ENCODE measurements around the gene DCUN1D1. TPM values are rescaled to one million over a fixed set of nuclear protein-coding genes. Genes with fewer than 3 reads are reported as not detected.

Gene DCUN1D1
- total and polyA plus RNA-seq, 2 of the 8 experiments (the other 6 are each of a cell fraction or from before 2014, with no cell fraction given) = 6.8 to 70.3 TPM

DNA sequence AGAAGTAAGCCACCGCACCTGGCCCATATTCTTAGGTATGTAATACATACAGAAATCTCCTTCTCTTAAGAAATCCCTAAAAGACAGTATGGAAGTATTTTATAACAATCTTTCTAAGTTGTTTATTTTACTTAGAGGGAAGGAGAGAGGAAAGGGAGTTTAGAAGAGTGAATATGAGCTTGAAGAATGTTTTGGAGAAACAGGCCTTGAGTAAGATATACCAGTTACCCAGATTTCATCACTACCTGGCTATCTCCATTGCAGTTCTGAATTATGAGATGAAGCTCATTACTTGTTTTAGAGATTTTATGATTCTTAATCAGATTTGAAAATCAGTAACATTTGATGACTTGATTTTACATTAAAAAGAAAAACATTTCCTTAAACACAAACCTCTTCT is 71.9 kb downstream of the DCUN1D1 start:
- POLR2A ChIA-PET (ENCODE audit: partially characterized antibody) = no interaction called here
- no peak for TF ChIP-seq GABPA (IDR thresholded peaks at IDR 0.05; ENCODE audit: borderline replicate concordance, insufficient read depth, low read length)
- TF ChIP-seq, protein P1, sequence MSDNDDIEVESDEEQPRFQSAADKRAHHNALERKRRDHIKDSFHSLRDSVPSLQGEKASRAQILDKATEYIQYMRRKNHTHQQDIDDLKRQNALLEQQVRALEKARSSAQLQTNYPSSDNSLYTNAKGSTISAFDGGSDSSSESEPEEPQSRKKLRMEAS (IDR thresholded peaks at IDR 0.05) = no peak
- no peak for TF ChIP-seq YY1 (IDR thresholded peaks at IDR 0.05; ENCODE audit: low read depth, low read length)
- no peak for TF ChIP-seq TCF12 (IDR thresholded peaks at IDR 0.05; ENCODE audit: low read depth, low read length)
- no peak for TF ChIP-seq RFX5 (IDR thresholded peaks at IDR 0.05; ENCODE audit: borderline replicate concordance, low read depth, low read length)
- TF ChIP-seq HDAC6 (IDR thresholded peaks at IDR 0.05; ENCODE audit: low read depth, low read length) = no peak
- TF ChIP-seq CHD1 (IDR thresholded peaks at IDR 0.05; ENCODE audit: low read depth, low read length) = no peak
- TF ChIP-seq BRCA1 (IDR thresholded peaks at IDR 0.05; ENCODE audit: low read depth, low read length) = no peak
- TF ChIP-seq EZH2 (IDR thresholded peaks at IDR 0.05; ENCODE audit: low read depth, low read length, severe bottlenecking) = no peak
- no peak for TF ChIP-seq SAP30 (IDR thresholded peaks at IDR 0.05; ENCODE audit: insufficient read depth, insufficient replicate concordance, low read length)
- no peak for TF ChIP-seq TAF1 (IDR thresholded peaks at IDR 0.05; ENCODE audit: low read depth, low read length)
- no peak for TF ChIP-seq RXRA (IDR thresholded peaks at IDR 0.05; ENCODE audit: insufficient read depth, low read depth, low read length)
- TF ChIP-seq SUZ12 (IDR thresholded peaks at IDR 0.05; ENCODE audit: low read length) = no peak
- Histone ChIP-seq H3K4ac (replicated peaks; ENCODE audit: insufficient read length, low read depth, low read length) (no peak overlapping the region), H2BK5ac (ENCODE audit: low read depth, low read length) (no peak overlapping the region), H2AFZ (ENCODE audit: low read length) (no peak overlapping the region), H3K23ac (ENCODE audit: insufficient read length) (no peak overlapping the region), H4K8ac (ENCODE audit: extremely low read depth, insufficient read depth, low read length) (no peak overlapping the region), H3K4me2 (ENCODE audit: insufficient read depth in 1 of 2, low read depth in 2 of 2, low read length in 2 of 2) (no peak overlapping the region), H3K4me3 (ENCODE audit: extremely low read depth in 1 of 4, insufficient read depth in 2 of 4, low read depth in 3 of 4, low read length in 4 of 4) (no peak overlapping the region), H3K23me2 (ENCODE audit: low read depth, low read length) (no peaks in the 10 kb centered on the region), H3K27ac (ENCODE audit: low read depth, low read length) (no peak overlapping the region), H4K91ac (replicated peaks; ENCODE audit: insufficient read length, low read length) (no peak overlapping the region), H3K14ac (ENCODE audit: insufficient read length) (no peak overlapping the region), H2BK15ac (ENCODE audit: low read length) (no peak overlapping the region), H3K9ac (replicated peaks in 1 of 4; ENCODE audit: extremely low read depth in 1 of 4, low read depth in 3 of 4, low read length in 3 of 4) (no peak overlapping the region), H3K9me3 (ENCODE audit: insufficient read depth in 2 of 2, low read depth in 1 of 2, low read length in 1 of 2) (no peaks in the 10 kb centered on the region), H3K27me3 (replicated peaks in 1 of 4; ENCODE audit: control insufficient read depth in 3 of 4, extremely low read depth in 1 of 4, insufficient read depth in 3 of 4, low read length in 3 of 4) (no peaks in the 10 kb centered on the region), H3K18ac (ENCODE audit: extremely low read depth, low read length) (no peak overlapping the region), H2BK120ac (replicated peaks; ENCODE audit: low read depth, low read length) (no peak overlapping the region), H3K56ac (replicated peaks; ENCODE audit: insufficient read length, low read depth, low read length) (no peak overlapping the region), H4K20me1 (replicated peaks in 1 of 2; ENCODE audit: control insufficient read depth in 1 of 2, insufficient read depth in 2 of 2, low read length in 2 of 2) (no peaks in the 10 kb centered on the region), H4K5ac (ENCODE audit: insufficient read length, low read depth, low read length) (no peak overlapping the region), H3K36me3 (ENCODE audit: control insufficient read depth in 2 of 4, insufficient read depth in 4 of 4, low read length in 3 of 4) (no peaks in the 10 kb centered on the region), H3K79me1 (ENCODE audit: low read depth, low read length) (no peaks in the 10 kb centered on the region), H2AK5ac (ENCODE audit: low read depth, low read length) (no peak overlapping the region), H3K4me1 (replicated peaks in 1 of 4; ENCODE audit: control insufficient read depth in 3 of 4, insufficient read depth in 4 of 4, low read length in 3 of 4) (peaks cover 0 to 3% (median 2%) of the 10 kb centered on the region in 4 experiments; a peak in 3 of 7 replicates), H2BK12ac (ENCODE audit: low read depth, low read length) (no peak overlapping the region), H3K79me2 (ENCODE audit: control insufficient read depth in 1 of 2, insufficient read depth in 2 of 2, low read length in 2 of 2) (no peaks in the 10 kb centered on the region), H2BK20ac (ENCODE audit: low read length) (no peak overlapping the region)
- DNase-seq (ENCODE audit: low read depth in 1 of 2, low spot score in 2 of 2) (no peak), FAIRE-seq (no peak)
- CTCF ChIA-PET (ENCODE audit: partially characterized antibody) = interaction anchor here (1.0 to 4.2 kb wide), 11 partner anchors 9 to 194 kb away, joined by 3 to 23 read pairs (median 3); no protein-coding TSS in a partner anchor
- WGBS, 2 experiments (ENCODE audit: extremely low coverage in 1 of 2, insufficient coverage in 1 of 2, insufficient read length in 1 of 2, insufficient replicate concordance in 2 of 2, low coverage in 1 of 2, low lambda C conversion rate in 2 of 2, missing lambda C conversion rate in 1 of 2) = 90% methylated on average over 1 of the region's 1 CpG; no CpG with 5 or more reads in 1 of the 2 experiments
